Gastroesophageal sphincter (tissue), 3 donors: ENCODE results near the gene RAB25.

Experiments
- EP300 ChIP-seq: sonication (generic); formaldehyde crosslinking; IDR thresholded peaks from one replicate; pipeline ENCODE4 v1.6.1; 2017; ENCODE audit warnings: antibody characterized with exemption, mild to moderate bottlenecking
- POLR2A ChIP-seq, 2 donors: fragments of 450-650 bp; IDR thresholded peaks; one replicate each; pipeline ENCODE4 v1.6.1; 2017; ENCODE audit warnings: antibody characterized with exemption in 2 of 2, mild to moderate bottlenecking in 2 of 2, moderate library complexity in 1 of 2
- TF ChIP-seq, protein P1 (sequence below), 4 experiments: fragments of 200-600 bp in 2 of 4; fragments of 450-650 bp in 2 of 4; sonication (generic) in 1 of 4; IDR thresholded peaks; one replicate each; pipeline ENCODE4 v1.5.1; 2017 to 2019; ENCODE audit warnings: antibody characterized with exemption in 4 of 4, mild to moderate bottlenecking in 2 of 4, moderate library complexity in 2 of 4

DNA sequence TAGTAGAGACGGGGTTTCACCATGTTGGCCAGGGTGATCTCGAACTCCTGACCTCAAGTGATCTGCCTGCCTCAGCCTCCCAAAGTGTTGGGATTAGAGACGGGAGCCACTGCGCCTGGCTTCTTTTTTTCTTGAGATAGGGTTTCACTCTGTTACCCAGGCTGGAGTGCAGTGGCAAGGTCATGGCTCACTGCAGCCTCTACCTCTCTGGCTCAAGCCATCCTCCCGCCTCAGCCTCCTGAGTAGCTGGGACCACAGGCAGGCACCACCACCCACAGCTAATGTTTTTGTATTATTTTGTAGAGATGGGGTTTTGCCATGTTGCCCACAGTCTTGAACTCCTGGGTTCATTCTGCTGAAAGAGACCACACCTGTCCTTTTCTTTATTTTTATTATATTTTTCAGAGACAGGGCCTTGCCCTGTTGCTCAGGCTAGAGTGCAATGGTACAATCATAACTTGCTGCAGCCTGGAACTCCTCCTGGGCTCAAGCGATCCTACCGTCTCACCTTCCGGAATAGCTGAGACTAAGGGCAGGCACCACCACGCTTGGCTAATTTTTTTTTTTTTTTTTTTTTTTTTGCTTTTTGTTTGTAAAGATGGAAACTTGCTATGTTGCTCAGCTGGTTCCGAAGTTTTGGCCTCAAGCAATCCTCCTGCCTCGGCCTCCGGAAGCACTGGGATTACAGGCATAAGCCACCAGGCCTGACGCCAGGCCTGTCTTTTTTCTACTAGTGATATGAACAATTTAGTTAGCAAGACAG is 56.6 kb downstream of the RAB25 start:
- TF ChIP-seq, protein P1, sequence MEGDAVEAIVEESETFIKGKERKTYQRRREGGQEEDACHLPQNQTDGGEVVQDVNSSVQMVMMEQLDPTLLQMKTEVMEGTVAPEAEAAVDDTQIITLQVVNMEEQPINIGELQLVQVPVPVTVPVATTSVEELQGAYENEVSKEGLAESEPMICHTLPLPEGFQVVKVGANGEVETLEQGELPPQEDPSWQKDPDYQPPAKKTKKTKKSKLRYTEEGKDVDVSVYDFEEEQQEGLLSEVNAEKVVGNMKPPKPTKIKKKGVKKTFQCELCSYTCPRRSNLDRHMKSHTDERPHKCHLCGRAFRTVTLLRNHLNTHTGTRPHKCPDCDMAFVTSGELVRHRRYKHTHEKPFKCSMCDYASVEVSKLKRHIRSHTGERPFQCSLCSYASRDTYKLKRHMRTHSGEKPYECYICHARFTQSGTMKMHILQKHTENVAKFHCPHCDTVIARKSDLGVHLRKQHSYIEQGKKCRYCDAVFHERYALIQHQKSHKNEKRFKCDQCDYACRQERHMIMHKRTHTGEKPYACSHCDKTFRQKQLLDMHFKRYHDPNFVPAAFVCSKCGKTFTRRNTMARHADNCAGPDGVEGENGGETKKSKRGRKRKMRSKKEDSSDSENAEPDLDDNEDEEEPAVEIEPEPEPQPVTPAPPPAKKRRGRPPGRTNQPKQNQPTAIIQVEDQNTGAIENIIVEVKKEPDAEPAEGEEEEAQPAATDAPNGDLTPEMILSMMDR (IDR thresholded peaks at IDR 0.05), result no peak
- TF ChIP-seq POLR2A (IDR thresholded peaks at IDR 0.05) (no peak), EP300 (no peak)
